Keratinocyte (primary cell): ENCODE measurements around the gene FBN2.

Source experiments
- EZH2 ChIP-seq: IDR thresholded peaks from one replicate; pipeline ENCODE4 v1.6.1; 2012; ENCODE audit warnings: inconsistent platforms, mild to moderate bottlenecking, low read length, moderate library complexity
- TF ChIP-seq, protein P1 (sequence below), 3 experiments: IDR thresholded peaks in 1 of 3; conservative IDR thresholded peaks in 1 of 3; optimal IDR thresholded peaks in 1 of 3; 2 replicates in 2 of 3; 3 replicates in 1 of 3; pipeline versions ENCODE3 to v1.5.1; 2011; ENCODE audit warnings: low read length in 3 of 3, mild to moderate bottlenecking in 3 of 3, moderate library complexity in 2 of 3, control low read depth in 1 of 3, inconsistent platforms in 1 of 3; ENCODE audit not compliant: insufficient read depth in 2 of 3; ENCODE audit errors: extremely low read depth in 1 of 3

DNA sequence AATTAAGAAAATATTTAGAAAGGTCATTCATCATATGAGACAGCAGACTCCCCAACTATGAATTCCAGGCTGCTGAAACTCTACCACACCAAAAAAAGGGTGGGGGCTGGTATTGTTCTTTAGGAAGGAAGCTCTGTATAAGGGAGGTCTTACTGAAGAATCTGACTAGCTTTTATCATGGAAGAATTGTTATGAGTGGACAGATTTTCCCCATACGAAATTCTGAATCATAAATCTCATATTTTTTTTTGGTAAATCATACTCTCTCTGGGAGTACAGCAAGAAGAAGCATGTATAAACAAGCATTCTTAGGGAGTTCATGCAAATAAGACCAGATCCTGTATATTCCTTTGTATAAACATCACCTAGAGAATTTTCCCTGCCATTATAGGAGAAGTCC lies 234.5 kb downstream of the FBN2 start:
- TF ChIP-seq, protein P1, sequence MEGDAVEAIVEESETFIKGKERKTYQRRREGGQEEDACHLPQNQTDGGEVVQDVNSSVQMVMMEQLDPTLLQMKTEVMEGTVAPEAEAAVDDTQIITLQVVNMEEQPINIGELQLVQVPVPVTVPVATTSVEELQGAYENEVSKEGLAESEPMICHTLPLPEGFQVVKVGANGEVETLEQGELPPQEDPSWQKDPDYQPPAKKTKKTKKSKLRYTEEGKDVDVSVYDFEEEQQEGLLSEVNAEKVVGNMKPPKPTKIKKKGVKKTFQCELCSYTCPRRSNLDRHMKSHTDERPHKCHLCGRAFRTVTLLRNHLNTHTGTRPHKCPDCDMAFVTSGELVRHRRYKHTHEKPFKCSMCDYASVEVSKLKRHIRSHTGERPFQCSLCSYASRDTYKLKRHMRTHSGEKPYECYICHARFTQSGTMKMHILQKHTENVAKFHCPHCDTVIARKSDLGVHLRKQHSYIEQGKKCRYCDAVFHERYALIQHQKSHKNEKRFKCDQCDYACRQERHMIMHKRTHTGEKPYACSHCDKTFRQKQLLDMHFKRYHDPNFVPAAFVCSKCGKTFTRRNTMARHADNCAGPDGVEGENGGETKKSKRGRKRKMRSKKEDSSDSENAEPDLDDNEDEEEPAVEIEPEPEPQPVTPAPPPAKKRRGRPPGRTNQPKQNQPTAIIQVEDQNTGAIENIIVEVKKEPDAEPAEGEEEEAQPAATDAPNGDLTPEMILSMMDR (optimal IDR thresholded peaks at IDR 0.05 in 1 of 3, IDR thresholded peaks at IDR 0.05 in 1 of 3, conservative IDR thresholded peaks at IDR 0.05 in 1 of 3; ENCODE audit: extremely low read depth in 1 of 3, insufficient read depth in 2 of 3, low read length in 3 of 3): no peak
- no peak for TF ChIP-seq EZH2
